Esophagus mucosa (tissue), 1 donor: ENCODE results near the gene SLC5A9. TPM values are rescaled to one million over a fixed set of nuclear protein-coding genes. Genes with fewer than 3 reads are reported as not detected.
A peak's percentile ranks its signal among the peaks of the same experiment; 100 is the strongest.
"Not testable (repeated sequence)": the region's sequence is repeated elsewhere in the genome, so short reads cannot be mapped to it uniquely, and the experiment has no call there.

Experiments
- ATAC-seq: fragments of 200-7000 bp; cut with Tn5 transposase; one replicate; pipeline ENCODE4 v1.9.1; 2020
- total RNA-seq: library from RNA; stranded (reverse); gene quantifications from one replicate; pipeline ENCODE4 v1.2.4, GENCODE V29; 2023
- donor health status: DM: yes; HTN: yes; CAD: no.

Gene SLC5A9
- total RNA-seq, 1 donor from 2014 or later: not detected

DNA sequence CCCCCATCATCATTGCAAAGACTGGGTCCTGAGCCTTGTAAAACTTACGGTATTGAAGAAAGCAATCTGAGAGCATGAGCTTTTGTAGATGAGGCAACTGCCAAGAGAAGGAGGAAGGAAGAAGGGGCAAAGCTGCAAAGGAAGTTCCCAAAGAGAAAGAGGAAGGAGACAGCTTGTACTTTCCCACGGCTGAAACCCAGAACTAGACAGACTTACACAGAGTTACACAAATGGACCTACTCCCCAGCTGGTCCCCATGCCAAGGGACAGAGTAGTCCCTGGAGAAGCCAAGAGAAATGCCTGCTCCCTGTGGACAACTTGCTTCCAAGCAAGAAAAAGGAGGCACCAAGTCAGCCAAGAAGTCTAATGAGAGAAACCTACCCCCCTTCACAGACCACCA lies 22.6 kb downstream of the SLC5A9 start:
- peak; percentile 26 for ATAC-seq

- peak; percentile 79 for ATAC-seq
Observed at GRCh38 chr1:48246727-48247126, 24.2 kb downstream of the SLC5A9 start.

DNA sequence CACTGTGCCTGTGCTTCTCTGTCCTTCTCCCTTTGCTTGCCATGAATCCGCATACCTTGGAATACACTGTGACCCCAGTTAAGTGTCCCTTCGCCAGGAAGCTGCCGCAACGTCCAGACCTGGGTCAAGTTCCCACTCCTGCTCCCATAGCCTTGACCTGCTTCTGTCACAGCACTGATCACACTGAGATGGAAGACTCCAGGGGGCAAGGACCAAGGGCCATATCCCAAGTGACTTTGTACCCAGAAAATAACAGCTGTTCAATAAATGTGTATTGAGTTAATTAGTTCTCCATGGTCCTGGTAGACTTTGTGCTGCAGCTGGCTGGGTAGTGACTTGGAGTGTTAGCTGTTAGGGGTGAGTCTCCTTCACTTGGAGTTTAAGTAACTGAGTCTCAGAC lies 25.8 kb downstream of the SLC5A9 start:
- no peak for ATAC-seq

GRCh38 chr1:48249868-48250267 lies 27.4 kb downstream of the SLC5A9 start:
- no peak for ATAC-seq

- no peak for ATAC-seq
Observed at GRCh38 chr1:48250572-48250971, 28.1 kb downstream of the SLC5A9 start.

- no peak for ATAC-seq
Observed at GRCh38 chr1:48251323-48251722, 28.8 kb downstream of the SLC5A9 start.

DNA sequence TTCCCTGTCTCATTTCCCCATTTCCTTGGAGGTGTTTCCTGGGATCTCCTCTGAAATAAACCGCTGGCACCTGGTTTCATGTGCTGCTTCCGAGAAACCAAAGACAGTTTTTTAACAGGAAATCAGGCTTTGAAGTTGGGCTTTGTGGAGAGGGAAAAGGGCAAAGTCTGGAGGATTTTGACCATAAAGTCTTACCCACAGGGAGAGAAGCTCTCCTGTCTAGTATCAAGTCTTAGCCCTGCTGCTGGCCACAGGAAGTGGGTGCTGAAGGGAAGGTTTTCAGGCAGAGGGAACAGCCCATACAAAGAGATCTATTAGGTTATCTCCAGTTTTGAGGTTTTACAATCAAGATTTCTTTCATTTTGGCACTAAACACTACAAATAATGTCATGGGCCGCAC lies 29.3 kb downstream of the SLC5A9 start:
- ATAC-seq: no peak

DNA sequence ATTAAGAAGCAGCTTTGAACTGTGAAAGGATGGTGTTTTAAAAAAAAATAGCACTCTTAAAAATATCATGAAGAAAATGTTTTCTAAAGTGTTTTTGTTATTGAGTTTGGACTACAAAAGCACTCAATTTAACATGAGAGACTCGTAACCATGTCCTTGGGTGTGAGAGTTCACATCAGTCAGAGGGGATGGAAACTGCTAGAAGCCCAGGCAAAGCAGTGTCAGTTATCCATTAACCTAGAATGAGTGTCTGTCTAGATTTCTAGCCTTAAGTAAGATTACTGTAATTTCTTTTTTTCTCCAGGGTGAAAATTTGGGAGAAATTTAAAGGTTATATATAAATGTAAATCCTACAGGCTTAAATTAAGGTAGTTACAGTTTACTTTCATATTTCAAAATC lies 31.7 kb downstream of the SLC5A9 start:
- no peak for ATAC-seq

- no peak for ATAC-seq
Observed at GRCh38 chr1:48258106-48258505, 35.6 kb downstream of the SLC5A9 start.

DNA sequence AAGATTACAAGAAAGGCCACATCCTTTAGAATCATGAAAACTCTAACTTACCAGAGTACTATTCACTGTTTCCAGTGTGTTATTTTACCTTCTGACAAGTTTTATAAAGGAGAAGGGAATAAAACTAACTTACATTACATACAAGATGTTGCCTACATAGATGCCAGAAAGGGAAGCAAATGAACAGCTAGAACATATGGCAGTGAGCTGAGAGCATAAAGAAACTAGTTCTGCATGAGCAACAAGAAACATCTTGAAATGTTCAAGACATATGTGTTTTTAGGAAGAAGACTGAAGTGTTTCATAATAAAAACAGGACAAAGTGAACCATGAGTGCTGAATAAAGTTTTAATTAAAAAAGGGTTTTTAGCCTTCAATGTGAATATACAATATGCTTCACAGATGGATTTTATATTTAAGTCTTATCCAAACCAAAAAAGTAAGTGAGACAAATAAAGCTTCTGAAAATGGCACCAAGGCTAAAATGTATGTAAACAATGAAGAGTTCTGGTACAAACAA lies 39.4 kb downstream of the SLC5A9 start:
- ATAC-seq: no peak

DNA sequence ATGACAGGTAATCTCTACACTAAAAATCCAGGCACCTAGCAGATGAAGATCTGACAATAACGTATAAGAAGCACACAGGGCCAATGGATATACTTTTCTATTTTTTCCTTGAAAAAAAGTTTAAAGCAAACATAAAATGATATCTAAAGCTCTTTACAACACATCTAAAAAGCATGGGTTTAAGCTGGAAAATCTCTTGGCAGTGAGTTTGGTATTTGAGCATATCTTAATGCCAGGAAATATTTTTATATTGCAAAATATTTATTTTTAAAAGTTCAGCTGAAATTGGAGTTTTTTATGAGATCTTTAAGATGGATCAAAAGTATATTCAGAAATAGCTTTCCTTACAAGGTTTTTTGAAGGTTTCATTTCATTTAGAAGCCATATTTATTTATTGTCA lies 40.5 kb downstream of the SLC5A9 start:
- ATAC-seq: no peak

GRCh38 chr1:48266576-48266975 lies 44.1 kb downstream of the SLC5A9 start:
- no peak for ATAC-seq

DNA sequence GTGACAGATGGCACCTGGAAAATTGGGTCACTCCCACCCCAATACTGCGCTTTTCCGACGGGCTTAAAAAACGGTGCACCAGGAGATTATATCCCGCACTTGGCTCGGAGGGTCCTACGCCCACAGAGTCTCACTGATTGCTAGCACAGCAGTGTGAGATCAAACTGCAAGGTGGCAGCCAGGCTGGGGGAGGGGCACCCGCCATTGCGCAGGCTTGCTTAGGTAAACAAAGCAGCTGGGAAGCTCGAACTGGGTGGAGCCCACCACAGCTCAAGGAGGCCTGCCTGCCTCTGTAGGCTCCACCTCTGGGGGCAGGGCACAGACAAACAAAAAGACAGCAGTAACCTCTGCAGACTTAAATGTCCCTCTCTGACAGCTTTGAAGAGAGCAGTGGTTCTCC lies 54.9 kb downstream of the SLC5A9 start:
- not testable (repeated sequence) for ATAC-seq

DNA sequence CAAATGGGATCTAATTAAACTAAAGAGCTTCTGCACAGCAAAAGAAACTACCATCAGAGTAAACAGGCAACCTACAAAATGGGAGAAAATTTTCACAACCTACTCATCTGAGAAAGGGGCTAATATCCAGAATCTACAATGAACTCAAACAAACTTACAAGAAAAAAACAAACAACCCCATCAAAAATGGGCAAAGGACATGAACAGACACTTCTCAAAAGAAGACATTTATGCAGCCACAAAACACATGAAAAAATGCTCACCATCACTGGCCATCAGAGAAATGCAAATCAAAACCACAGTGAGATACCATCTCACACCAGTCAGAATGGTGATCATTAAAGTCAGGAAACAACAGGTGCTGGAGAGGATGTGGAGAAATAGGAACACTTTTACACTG lies 59.8 kb downstream of the SLC5A9 start:
- not testable (repeated sequence) for ATAC-seq

DNA sequence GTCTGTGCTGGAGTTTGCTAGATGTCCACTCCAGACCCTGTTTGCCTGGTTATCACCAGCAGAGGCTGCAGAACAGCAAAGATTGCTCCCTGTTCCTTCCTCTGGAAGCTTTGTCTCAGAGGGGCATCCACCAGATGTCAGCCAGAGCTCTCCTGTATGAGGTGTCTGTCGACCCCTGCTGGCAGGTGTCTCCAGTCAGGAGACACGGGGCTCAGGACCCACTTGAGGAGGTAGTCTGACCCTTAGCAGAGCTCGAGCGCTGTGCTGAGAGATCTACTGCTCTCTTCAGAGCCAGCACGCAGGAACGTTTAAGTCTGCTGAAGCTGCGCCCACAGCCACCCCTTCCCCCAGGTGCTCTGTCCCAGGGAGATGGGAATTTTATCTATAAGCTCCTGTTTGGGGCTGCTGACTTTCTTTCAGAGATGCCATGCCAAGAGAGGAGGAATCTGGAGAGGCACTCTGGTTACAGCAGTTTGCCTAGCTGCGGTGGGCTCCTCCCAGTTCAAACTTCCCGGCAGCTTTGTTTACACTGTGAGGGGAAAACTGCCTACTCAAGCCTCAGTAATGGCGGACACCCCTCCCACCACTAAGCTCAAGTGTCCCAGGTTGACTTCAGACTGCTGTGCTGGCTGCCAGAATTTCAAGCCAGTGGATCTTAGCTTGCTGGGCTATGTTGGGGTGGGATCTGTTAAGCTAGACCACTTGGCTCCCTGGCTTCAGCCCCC lies 62.3 kb downstream of the SLC5A9 start:
- ATAC-seq: not testable (repeated sequence)

DNA sequence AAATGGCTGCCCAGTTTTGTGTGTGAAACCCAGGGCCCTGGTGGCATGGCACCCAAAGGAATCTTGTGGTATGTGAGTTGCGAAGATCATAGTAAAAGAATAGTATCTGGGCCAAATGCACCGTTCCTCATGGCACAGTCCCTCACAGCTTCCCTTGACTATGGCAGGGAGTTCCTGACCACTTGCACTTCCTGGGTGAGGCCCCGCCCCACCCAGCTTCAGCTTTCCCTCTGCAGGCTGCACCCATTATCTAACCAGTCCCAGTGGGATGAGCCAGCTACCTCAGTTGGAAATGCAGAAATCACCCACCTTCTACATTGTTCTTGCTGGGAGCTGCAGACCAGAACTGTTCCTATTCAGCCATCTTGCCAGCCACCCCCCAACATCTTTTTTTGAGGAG lies 63.0 kb downstream of the SLC5A9 start:
- ATAC-seq: no peak

DNA sequence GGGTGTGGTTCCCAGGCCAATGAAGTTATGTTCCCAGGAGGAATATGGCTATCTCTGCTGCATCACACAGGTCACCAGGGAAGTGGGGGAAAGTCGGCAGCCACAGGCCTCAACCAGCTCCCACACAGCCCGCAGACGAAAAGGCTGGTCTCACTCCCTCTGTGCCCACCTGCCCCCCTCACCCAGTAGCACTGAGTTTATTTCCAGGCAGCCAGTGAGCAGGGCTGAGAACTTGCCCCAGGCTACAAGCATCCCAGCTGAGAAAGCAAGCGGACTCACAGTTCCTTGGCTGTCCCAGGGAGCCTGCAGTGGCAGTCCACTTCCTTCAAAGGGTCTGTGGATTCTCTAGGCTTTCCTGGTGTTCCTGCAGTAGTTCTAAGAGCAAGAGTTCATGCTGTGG lies 68.9 kb downstream of the SLC5A9 start:
- no peak for ATAC-seq

- no peak for ATAC-seq
Observed at GRCh38 chr1:48292706-48293105, 70.2 kb downstream of the SLC5A9 start.

DNA sequence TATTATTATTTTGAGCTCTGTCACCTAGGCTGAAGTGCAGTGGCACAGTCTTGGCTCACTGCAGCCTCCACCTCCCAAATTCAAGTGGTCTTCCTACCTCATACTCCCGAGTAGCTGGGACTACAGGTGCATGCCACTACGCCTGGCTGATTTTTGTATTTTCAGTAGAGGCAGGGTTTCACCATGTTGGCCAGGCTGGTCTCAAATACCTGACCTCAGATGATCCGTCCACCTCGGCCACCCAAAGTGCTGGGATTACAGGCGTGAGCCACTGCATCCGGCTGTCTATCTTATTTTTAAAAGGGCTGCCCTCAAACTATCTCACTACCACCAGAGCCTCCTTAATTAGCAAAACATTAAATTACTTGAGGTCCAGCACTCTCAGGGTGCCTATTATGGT lies 71.6 kb downstream of the SLC5A9 start:
- ATAC-seq: not testable (repeated sequence)

- peak; percentile 91 for ATAC-seq
Observed at GRCh38 chr1:48294656-48295055, 72.1 kb downstream of the SLC5A9 start.
